NAMALWA (cell line): ENCODE data around the gene GATAD2A.

Experiments
- DNase-seq: peaks from one replicate; pipeline ENCODE4 v3.0.0-alpha.2; 2015; ENCODE audit warnings: low spot score

GATAD2A gene

DNA sequence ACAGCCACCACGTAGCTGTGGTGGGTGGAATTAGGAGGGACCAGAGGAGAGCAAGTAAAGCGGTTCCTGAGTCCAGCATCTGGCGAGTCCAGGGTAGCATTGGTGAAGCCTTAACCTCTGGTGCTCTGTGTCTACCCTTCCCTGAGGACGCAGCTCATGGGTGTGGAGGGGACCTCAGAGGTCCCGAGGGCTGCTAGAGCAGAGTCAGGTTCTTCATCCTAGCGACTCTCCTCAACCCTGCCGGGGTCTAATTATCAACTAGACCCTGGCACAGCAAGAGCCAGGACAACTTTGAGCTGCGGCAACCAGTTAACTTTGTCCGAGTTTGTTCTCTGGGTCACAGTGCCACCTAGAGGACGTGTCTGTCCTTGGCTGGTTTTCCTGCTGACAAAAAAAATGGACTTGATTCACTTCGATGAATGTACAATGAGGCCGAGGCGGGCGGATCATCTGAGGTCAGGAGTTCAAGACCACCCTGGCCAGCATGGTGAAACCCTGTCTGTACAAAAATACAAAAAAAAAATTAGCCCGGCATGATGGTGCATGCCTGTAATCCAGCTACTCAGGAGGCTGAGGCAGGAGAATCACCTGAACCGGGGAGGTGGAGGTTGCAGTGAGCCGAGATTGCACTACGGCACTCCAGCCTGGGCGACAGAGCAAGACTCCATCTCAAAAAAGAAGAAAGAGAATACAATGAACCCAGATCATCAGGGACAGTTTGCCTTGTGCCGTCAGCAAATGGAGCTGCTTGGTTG, 84.9 kb downstream of the GATAD2A start:
- DNase-seq: peak; percentile 90

DNA sequence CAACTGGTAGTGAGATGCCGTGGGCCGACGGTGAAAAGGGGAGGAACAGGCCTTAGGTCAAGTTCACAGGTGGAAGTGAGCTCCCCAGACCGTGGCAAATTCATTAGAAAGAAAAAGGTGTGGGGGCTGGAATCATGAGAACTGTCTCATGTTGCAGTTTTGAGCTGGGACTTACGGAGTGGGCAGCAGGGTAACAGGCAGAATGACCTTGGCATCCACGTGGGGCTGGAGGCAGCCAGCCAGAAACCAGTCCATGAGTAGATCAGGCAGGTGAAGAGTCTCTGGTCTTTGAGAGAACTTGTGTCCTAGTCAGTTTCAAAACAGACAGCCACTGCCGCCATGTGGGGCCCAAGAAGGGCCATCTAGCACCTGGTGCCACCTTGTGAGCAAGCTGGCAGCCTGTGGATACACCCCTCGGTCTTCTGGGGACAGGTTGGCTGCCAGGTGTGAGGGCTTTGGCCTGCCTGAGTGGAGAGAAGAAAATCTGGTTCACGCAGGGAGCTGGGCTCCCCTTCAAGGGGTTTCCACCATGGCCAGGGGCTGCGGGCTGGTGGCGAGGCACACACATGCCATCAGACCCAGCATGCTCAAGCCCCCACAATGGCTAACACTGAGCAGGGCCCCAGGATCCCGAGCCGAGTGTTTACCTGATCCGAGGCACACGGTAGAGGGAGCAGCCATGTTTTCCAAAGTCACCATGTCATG, 86.0 kb downstream of the GATAD2A start:
- no peak for DNase-seq

DNA sequence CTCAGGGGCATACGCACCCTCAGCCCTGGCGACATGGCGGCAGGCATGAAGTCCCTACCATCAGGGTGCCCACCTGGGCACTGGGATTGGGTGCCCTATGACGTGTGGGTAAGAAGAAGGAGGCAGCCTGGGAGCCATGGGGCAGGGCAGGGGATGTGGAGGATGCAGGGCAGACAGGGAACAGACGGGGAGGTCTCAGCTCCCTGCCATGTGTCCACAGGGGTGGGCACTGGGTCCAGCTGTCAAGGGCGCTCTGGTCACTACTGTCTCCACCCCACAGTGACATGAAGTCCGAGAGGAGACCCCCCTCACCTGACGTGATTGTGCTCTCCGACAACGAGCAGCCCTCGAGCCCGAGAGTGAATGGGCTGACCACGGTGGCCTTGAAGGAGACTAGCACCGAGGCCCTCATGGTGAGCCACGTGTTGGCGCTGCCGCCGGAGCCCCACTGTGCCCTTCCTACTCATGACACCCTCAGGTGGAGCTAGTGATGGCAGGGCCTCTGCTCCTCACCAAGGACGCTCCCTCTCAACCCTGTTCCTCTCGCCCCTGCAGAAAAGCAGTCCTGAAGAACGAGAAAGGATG, 86.6 kb downstream of the GATAD2A start:
- no peak for DNase-seq

DNA sequence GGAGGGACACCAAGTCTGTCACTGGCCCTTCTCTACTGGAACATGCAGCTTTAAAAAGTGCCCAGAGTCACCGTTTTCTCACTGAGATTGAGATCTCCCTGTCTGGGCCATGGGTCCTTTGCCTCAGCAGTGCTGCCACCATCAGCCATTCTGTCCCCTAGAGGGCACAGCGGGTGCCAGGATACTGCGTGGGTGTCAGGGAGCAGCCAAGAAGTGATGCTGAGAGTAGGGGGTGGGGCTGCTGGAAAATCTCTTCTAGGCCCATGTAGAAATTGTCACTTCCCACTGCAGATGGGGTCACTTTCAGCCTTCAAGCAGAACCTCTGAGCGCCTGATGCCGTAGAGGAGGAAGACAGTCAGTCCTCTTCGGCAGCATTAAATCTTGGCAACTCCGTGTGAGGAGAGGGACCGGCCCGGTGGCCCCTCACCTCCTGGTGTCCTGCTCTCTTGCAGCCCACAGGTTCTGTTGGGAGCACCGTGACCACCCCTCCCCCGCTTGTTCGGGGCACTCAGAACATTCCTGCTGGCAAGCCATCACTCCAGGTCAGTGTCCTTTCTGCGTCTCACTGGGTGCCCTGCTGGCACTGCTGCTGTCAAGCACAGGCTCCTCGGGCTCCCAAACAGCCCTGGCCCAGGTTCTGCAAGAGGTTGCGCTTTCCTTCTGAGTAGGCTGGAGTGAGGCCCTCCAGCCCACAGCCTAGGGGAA, 88.5 kb downstream of the GATAD2A start:
- no peak for DNase-seq

DNA sequence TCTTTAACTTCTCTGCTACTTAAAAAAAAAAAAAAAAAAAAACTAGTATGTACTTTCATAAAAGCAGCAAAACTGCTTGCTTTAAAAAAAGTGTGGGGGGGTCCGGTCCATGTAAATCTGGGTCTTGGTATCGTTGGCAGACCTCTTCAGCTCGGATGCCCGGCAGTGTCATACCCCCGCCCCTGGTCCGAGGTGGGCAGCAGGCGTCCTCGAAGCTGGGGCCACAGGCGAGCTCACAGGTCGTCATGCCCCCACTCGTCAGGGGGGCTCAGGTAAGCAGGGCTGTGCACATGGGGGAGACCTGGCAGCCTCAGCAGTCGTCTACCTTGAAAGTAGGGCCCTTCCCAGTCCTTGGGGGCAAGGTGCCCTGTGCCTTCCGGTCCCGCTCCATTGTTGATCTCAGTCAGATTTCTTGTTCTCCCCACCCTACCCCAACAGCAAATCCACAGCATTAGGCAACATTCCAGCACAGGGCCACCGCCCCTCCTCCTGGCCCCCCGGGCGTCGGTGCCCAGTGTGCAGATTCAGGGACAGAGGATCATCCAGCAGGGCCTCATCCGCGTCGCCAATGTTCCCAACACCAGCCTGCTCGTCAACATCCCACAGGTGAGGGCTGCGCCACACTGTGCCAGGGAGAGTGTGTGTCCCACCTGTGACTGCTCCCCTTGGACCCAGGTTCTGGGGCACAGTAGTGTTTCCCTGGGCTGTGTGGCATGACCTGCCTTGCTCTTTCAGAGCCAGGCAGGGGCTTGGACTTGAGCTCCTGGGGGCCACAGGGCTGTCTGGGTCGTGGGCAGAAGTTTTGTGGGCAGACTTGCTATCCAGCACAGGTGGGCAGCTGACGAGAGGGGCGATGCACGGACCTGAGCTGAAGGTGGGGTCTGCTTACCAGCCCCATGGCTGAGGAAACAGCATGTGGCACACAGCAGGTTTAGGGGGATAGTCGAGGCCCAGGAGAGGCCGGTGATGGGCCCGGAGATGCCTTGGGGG, 90.4 kb downstream of the GATAD2A start:
- DNase-seq: no peak

DNA sequence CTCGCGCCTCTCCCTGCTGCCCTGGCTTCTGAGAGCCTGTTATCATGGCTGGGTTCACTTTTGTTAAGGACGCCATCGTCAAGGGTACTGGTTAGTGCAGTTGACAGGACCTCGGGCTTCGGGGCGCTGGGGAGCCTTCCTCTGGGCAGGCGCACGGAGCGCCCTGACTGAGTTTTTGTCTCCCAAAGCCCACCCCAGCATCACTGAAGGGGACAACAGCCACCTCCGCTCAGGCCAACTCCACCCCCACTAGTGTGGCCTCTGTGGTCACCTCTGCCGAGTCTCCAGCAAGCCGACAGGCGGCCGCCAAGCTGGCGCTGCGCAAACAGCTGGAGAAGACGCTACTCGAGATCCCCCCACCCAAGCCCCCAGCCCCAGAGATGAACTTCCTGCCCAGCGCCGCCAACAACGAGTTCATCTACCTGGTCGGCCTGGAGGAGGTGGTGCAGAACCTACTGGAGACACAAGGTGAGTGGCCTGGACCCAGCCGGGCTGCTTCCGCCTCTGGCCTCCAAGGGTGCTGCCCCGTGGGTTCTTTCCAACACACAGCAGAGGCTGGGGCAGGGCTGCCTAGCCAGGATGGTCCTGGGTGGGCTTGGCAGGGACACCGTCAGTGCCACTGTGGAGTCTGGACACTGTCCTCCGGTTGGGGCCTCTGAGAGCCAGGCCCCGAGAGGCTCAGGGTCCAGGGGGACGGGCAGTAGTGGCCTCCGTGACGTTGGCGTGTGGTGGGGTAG, 92.9 kb downstream of the GATAD2A start:
- no peak for DNase-seq

DNA sequence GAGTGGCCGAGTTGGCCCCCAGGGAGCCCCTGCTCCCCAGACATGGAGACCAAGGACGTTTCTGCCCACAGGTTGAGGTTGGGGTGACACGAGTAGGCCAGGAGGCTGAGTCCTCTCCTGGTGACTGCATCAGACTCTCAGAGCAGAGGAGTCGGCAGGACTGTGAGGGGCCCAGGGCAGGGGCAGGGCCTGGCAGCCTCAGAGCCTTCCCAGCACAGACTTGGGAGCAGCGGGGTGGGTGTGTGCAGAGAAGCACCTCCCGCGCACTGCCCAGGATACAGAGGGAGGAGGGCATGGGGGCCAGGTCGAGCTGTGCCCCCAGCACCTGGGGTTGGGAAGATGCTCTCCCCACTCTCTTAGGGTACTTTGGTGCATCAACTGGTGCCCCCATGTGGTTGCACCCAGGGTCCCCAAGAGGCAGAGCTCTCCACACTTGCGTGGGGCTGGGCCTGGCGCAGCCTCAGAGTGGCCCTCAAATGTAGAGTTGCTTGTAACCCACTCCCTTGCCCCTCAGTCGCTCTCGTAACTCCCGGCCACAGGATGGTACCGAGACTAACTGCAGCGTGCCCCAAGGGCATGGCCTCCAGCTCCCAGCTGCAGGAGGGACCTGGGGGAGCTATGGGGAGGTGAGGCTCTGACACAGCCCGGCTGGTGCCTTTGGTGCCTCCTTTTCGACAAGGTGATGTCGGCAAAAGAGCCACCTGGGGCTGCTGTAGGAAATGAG, 94.0 kb downstream of the GATAD2A start:
- no peak for DNase-seq

DNA sequence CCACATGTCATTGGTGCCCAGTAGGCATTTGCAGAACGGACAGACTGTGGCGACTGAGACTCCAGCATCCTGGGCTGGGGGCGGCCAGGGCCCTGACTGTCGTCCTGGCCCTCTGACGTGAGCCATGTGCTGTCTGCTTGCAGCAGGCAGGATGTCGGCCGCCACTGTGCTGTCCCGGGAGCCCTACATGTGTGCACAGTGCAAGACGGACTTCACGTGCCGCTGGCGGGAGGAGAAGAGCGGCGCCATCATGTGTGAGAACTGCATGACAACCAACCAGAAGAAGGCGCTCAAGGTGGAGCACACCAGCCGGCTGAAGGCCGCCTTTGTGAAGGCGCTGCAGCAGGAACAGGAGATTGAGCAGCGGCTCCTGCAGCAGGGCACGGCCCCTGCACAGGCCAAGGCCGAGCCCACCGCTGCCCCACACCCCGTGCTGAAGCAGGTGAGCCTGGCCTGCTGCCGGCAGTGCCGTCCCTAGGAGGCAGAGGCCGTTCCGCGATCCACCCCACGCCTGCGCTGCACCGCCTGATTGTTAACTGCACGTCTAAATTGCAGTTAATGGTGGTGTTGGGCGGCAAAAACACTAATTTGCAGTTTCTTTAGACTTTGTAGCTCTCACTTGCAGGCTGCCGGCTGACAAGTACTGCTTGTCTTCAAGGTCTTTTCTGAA, 95.6 kb downstream of the GATAD2A start:
- DNase-seq: no peak

DNA sequence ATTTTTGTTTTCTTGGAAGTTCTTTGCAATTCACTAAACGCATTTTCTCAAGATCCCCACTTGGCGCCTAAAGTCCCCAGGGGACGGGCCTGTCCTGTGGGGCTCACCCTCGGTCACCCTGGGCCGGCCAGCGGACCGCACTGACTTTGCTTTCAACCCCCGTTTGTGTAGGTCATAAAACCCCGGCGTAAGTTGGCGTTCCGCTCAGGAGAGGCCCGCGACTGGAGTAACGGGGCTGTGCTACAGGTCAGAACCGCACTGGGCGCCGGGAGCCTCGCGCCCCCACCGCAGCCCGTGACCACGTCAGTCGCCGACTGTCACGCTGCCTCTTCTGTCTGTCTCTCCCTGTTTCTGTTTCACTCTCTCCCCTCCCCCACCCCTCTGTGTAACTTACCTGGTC, 96.3 kb downstream of the GATAD2A start:
- no peak for DNase-seq

DNA sequence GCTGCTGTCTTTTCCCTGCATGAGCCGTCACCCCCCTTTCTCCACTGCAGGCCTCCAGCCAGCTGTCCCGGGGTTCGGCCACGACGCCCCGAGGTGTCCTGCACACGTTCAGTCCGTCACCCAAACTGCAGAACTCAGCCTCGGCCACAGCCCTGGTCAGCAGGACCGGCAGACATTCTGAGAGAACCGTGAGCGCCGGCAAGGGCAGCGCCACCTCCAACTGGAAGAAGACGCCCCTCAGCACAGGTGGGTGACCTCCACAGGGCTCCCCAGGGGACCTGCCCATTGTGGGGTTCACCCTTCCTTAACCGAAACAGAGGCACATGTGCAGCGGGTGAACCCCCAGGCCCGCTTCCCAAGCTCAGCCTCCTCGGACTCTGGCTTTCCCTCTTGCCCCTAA, 96.8 kb downstream of the GATAD2A start:
- no peak for DNase-seq

DNA sequence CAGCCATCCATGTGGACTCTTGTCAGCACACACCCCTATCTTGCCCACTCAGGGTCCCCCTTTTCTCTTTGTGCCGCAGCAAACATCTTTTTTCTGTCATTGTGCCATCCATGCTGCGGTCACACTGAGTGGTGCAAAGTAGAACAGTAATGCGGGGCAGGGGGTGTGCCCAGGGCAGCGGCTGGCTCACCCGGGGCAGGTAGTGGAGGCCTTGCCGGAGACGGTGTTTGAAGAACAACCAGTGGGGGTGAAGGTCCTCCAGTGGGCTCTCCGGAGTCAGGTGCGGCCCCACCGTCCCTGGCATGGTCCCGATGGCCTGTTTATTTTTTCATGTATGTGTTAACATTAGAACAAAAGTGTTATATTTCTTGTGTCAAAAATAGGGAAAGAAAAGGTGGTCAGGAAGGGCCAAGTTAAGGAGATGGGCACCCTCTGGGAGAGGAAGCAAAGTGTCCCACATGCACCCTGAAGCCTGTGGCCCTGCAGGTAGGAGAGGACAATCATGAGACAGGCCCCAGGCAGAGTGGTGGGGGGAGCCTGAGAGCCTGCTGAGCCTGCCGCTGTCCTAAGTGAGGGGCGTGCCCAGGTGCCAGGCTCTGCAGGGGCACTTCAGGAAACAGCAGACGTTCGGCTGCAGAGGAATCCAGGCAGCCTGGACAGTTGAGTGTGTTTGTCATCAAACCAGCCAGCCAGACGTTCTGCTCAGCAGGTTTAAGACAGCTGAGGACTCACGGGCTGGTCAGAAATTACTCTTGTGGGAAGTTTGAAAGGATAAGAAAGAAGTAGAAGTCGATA, 97.5 kb downstream of the GATAD2A start:
- DNase-seq: no peak

DNA sequence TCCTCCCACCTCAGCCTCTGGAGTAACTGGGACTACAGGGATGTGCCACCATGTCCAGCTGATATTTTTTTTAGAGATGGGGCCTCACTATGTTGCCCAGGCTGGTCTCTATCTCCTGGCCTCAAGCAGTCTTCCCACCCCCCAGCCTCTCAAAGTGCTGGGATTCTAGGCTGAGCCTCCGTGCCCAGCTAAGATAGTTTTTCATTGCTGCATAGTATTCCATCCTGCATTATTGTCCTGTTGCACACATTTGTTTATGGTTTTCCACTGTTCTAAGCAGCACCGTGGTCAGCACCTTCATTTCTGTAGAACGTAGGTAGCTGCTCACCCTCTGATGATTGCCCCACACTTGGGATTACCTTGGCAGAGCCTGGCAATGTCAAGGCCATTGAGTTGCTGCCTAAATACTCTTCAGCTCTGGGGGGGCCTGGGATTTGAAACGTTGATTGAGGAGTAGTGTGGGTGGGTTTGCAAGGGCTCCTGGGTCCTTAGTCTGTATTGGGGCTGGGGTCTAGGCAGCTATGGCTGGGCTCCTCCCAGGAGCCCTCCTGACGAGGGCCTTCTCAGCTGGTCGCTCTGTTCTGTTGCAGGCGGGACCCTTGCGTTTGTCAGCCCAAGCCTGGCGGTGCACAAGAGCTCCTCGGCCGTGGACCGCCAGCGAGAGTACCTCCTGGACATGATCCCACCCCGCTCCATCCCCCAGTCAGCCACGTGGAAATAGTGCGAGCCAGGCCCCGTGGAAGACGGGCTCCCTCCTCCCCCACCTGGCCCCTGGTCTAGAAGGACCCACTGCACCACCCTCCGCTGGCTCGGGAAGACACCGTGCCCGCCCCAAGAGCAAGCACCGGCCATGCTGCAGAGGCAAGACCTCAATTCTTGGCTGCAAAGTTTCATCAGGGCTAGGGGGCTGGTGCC, 99.5 kb downstream of the GATAD2A start:
- no peak for DNase-seq

DNA sequence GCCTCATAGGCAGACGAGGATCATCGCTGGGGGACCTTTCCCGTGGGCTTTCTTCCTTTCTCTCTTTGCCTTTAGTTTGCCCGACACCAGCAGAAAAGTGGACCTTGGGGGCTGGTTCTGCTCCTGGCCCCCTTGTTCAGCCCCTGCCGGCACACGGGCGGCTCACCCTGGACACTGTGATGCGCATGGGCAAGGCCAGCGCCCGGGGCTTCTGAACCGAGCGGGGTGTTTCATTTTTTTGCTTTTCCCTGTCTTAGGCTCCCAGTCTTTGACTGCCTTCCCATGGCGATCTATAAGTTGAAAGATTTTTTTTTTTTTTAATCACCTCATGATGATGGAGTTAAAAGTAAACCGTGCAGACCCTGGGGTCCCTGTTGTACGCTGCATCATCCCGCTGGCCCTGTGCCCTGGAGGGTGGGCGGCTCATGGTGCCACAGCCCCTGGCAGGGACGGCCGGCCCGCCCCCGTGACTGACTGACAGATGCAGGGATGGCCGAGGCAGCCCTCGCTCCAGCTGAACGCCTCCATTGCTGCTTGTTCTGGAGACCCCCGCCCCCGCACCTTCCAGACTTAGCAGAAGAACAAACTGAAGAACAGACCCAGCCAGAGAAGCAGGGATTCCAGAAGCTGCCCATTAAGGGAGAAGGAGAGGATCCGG, 100.3 kb downstream of the GATAD2A start:
- no peak for DNase-seq

DNA sequence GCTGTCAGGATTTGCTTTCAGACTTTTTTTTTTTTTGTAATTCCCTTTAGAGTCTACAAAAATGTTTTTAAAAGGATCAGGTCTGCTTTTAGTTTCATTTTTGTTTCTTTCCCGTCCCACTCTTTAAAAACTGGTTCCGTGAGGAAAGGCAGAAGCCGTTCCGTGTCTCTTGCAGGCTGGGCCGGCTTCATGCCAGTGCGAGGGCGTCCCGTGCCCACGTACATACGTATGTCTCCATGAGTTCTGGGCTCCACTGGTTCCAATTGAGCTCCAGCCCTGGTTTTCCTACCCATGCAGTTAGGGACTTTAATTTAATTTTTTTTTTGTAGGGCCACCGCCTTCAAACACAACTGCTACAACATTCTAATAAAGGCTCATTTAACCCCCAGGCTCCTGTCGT, 101.1 kb downstream of the GATAD2A start:
- no peak for DNase-seq

DNA sequence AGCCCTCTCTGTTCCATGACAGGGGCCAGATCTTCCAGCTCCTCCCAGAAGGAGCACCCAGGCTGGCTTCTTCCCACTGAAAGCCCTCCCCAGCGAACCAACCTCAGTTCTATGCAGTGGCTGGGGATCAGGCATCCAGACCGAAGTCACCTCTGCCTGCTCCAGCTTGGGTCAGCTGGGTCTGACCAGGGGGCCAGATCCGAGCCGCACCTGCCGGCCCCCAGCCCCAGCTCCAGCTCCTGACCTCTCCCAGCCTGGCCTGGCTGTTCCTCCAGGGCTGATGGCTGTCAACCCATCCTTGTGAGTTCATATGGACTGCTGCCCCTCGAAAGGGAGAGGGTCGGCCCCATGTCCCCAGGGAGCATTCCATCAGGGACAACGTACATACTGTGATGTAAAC, 101.9 kb downstream of the GATAD2A start:
- DNase-seq: no peak

DNA sequence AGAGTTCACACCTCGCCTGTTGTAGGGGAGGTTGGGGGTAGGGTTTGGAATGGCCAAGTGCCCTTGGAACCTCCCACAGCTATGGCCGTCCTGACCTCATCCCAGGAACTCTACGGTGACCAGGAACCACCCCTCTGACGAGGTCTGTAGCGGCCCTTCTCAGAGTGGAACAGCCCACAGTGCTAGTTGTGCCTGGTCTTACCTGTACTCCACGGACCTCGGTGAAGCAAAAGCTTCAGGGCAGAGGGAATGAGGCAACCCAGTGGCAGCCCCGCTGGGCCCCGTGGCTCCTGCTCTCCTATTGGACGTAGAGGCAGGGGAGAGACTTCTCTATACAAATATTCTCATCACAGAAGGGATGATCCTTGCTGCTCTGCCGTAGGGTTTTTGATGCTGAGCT, 102.7 kb downstream of the GATAD2A start:
- DNase-seq: no peak

DNA sequence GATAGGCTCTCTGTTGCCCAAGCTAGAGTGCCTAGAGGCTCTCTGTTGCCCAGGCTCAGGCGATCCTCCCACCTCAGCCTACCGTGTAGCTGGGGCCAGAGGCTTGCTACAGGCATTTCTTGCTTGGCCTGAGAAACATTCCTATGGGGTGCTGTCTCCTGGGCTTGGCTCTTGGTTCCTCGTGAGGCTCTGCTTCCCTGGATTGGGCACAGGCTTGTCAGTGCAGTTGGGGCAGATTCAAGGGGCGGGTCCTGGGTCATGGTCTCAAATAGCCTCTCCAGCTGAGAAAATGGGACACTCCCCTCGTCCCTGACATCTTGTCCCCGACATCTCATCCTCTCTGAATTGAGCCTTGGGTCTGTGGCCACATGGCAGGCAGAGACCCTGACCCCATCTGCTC, 105.0 kb downstream of the GATAD2A start:
- DNase-seq: no peak
